Measurements from ENCODE around the gene BSDC1. TPM values are rescaled to one million over a fixed set of nuclear protein-coding genes. Genes with fewer than 3 reads are reported as not detected.
"Not testable (repeated sequence)": the region's sequence is repeated elsewhere in the genome, so short reads cannot be mapped to it uniquely, and the experiment has no call there.

Gene BSDC1
- total and polyA plus RNA-seq, 12 donors: 21.4 to 49.4 (median 44.3) TPM

DNA sequence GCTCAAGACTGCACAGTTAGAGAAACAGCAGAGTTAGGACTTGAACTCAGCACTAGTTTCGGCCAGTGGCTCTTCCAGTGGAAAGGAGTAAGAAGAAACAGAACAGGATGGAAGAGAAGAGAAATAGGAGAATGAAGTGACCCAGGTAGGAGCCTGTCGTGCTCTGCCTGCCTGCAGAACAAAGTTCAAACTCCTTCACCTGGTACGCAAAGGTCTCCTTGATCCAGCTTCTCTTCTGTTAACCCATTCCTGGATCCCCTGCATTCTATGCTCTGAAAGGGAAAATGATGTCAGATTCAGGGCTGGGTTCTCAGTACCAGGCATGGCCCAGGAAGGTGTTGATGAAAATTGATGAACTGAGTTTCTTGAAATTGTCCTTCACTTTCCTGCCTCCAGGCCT lies 35.8 kb downstream of the BSDC1 start:
- Histone ChIP-seq H3K27ac (no peak overlapping the region), H3K4me1 (peaks cover 14 to 35% (median 31%) of the 10 kb centered on the region in 9 donors), H3K9me3 (no peaks in the 10 kb centered on the region), H3K4me3 (no peak overlapping the region), H3K36me3 (peaks cover 0 to 14% (median 0%) of the 10 kb centered on the region in 9 donors), H3K27me3 (peaks cover 0 to 18% (median 0%) of the 10 kb centered on the region in 7 donors)
- no peak for DNase-seq
- TF ChIP-seq, protein P1, sequence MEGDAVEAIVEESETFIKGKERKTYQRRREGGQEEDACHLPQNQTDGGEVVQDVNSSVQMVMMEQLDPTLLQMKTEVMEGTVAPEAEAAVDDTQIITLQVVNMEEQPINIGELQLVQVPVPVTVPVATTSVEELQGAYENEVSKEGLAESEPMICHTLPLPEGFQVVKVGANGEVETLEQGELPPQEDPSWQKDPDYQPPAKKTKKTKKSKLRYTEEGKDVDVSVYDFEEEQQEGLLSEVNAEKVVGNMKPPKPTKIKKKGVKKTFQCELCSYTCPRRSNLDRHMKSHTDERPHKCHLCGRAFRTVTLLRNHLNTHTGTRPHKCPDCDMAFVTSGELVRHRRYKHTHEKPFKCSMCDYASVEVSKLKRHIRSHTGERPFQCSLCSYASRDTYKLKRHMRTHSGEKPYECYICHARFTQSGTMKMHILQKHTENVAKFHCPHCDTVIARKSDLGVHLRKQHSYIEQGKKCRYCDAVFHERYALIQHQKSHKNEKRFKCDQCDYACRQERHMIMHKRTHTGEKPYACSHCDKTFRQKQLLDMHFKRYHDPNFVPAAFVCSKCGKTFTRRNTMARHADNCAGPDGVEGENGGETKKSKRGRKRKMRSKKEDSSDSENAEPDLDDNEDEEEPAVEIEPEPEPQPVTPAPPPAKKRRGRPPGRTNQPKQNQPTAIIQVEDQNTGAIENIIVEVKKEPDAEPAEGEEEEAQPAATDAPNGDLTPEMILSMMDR (IDR thresholded peaks at IDR 0.05): no peak
- no peak for ATAC-seq
- WGBS, 2 donors: 82 to 89% methylated on average over 3 of the region's 3 CpGs
- intact Hi-C loops (cut with DNase I): no loop called here

DNA sequence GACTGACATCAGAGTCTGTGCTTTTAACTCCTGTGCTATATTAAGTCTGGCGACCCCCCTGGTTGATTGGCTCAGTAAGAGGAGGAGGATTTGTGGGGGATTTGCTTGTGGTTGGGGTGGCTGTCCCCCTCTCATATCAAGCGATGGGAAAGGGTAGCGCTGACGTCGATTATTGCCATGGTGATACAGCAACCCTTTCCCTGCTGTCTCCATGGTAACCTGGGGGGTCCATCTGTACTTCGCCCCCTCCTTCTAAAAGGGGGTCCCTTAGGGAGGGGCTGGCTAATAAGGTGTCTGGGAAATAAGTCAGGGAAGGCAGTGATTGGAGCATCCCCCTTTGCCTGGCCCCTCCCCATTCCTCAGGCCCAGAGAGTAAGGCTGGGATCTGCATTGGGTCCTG lies 36.6 kb downstream of the BSDC1 start:
- peaks cover 17 to 41% (median 36%) of the 10 kb centered on the region in 9 donors for H3K4me1 ChIP-seq
- DNase-seq (no peak), ATAC-seq (no peak)
- TF ChIP-seq, protein P1 (IDR thresholded peaks at IDR 0.05): no peak
- intact Hi-C loops (cut with DNase I): no loop called here
- 69 to 71% methylated on average over 6 of the region's 6 CpGs for WGBS, 2 donors
- H3K36me3 ChIP-seq: peaks cover 0 to 8% (median 0%) of the 10 kb centered on the region in 9 donors
- peaks cover 0 to 16% (median 0%) of the 10 kb centered on the region in 7 donors for H3K27me3 ChIP-seq
- no peak overlapping the region for H3K27ac ChIP-seq
- no peak overlapping the region for H3K4me3 ChIP-seq
- H3K9me3 ChIP-seq: no peaks in the 10 kb centered on the region

DNA sequence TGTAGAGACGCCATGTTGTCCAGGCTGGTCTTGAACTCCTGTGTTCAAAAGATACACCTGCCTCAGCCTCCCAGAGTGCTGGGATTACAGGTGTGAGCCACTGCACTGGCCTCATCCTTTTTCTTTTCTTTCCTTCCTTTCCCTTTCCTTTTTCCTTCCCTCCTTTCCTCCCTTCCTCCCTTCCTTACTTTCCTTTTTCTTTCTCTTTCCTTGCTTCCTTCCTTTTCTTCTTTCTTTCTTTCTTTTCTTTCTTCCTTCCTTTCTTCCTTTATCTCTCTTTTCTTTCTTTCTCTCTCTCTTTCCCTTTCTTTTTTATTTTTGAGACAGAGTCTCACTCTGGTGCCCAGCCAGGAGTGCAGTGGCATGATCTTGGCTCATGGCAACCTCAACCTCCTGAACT lies 37.8 kb downstream of the BSDC1 start:
- Histone ChIP-seq H3K9me3 (no peaks in the 10 kb centered on the region), H3K27ac (no peak overlapping the region), H3K36me3 (peaks cover 0 to 8% (median 0%) of the 10 kb centered on the region in 9 donors), H3K27me3 (peaks cover 0 to 5% (median 0%) of the 10 kb centered on the region in 7 donors), H3K4me1 (peaks cover 12 to 37% (median 35%) of the 10 kb centered on the region in 9 donors), H3K4me3 (no peak overlapping the region)
- TF ChIP-seq, protein P1 (IDR thresholded peaks at IDR 0.05): no peak
- ATAC-seq (no peak), DNase-seq (no peak)
- 100% methylated on average over 1 of the region's 1 CpG for WGBS, 2 donors
- intact Hi-C loops (cut with DNase I): no loop called here

DNA sequence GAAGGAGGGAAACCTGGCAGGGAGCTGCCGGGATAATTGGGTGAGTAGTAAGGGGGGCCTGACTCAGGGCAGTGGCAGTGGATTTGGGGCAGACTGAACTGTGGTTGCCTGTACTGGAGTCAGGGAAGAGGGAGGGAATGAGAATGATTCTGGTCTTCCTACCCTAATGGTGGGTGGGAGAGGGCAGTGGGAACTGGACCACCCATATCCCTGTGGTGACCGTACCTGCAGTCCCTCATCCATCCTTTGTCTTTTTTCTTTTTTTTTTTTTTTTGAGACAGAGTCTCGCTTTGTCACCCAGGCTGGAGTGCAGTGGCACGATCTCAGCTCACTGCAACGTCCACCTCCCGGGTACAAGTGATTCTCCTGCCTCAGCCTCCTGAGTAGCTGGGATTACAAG lies 38.5 kb downstream of the BSDC1 start:
- intact Hi-C loops (cut with DNase I); H3K9me3 ChIP-seq; H3K36me3 ChIP-seq; DNase-seq; ATAC-seq; H3K27me3 ChIP-seq; H3K4me3 ChIP-seq; H3K27ac ChIP-seq: not testable (repeated sequence)
- peaks cover 11 to 37% (median 33%) of the 10 kb centered on the region in 9 donors for H3K4me1 ChIP-seq
- 92 to 95% methylated on average over 6 of the region's 6 CpGs for WGBS, 2 donors

DNA sequence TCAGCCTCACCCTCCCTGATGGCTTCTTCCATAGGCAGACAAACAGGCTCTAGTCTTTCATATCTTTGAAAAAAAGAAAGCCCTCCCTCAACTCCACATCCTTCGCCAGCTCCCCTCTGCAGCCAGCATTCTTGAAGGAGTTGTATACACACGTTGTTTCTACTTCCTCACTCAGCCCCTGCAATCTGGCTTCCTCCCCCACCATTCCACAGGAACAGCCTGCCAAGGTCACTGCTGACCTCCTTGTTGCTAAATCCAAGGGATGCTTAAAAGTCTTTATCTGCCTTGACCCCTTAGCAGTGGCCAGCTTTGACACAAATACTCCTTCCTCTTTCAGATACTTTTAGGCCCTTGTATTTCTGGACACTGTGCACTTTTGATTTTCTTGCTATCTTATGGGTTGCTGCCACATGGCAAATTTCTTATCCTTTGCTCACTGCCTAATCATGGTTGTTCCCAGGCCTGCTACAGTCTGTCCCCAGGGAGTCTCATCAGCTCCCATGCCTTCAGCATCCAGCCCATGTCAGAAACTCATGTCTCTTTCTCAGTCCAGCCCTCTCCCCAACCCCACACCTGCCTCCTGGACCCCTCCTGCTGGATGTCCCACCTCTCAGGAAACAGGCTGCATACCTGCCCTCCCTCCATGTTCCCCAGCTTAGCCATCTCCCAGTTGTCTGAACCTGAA lies 40.2 kb downstream of the BSDC1 start:
- Histone ChIP-seq H3K9me3 (no peaks in the 10 kb centered on the region), H3K27me3 (no peaks in the 10 kb centered on the region), H3K4me3 (no peak overlapping the region), H3K27ac (peak overlapping the region; percentile 32 to 98 (median 95)), H3K4me1 (peaks cover 11 to 54% (median 49%) of the 10 kb centered on the region in 9 donors), H3K36me3 (peaks cover 0 to 4% (median 0%) of the 10 kb centered on the region in 9 donors)
- 20 to 25% methylated on average over 2 of the region's 2 CpGs for WGBS, 2 donors
- ATAC-seq: peak in 3 of 8 donors; percentile 6 to 21 (median 20)
- DNase-seq: peak; percentile 49 to 51
- intact Hi-C loops (cut with DNase I): loop anchor here in 1 of 10 donors (5.0 kb wide), 1 partner anchor 38 kb away; the partner anchor contains the start of gene BSDC1
- TF ChIP-seq, protein P1 (IDR thresholded peaks at IDR 0.05): no peak

Data from heart right ventricle (tissue), 16 donors.